HG03066 (cell line): ENCODE measurements around the gene GLRA3.
"Not testable (repeated sequence)": the region's sequence is repeated elsewhere in the genome, so short reads cannot be mapped to it uniquely, and the experiment has no call there.

Source experiments
- ATAC-seq: cut with Tn5 transposase; IDR thresholded peaks from one replicate; pipeline ENCODE4 v1.9.1; 2021; ENCODE audit warnings: low read depth; ENCODE audit not compliant: unreplicated experiment

GLRA3 gene

GRCh38 chr4:174669270-174669669 lies 159.8 kb downstream of the GLRA3 start:
- ATAC-seq = no peak

DNA sequence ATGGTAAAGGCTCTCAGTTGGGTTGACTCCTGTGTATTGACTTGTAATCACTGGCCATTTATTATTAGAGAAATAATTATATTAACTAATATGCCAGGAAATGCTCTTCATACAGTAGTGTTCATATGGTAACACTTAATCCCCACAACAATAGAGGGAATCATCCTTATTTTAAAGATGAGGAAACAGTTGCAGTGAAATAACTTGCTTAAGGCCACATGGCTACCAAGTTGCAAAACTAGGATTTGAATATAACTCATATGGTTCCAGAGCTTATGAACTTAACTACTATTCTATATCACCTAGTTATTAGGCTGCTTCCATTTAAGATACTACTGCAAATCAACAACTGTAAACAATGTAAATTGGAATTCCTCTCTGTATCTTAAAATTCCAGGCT lies 163.2 kb downstream of the GLRA3 start:
- no peak for ATAC-seq

DNA sequence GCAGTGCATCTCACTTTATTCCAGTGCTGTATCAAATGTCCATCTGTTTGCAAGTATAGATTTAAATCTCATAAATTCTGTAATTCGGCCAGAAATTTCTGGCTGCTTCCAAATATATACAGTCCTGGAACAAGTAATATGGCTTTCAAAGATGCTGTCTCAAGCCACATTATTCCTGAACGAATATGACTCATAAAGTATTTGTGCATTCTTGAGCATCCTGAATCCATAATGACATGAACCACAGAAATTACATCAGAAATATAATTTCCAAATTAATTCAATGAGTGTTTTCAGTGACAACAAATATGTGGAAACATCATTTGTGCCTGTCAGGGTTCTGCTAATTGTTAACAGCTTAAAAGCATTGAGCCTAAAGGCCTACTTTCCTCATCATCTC lies 165.8 kb downstream of the GLRA3 start:
- no peak for ATAC-seq

- ATAC-seq = no peak
These were observed 170.8 kb downstream of the GLRA3 start for GRCh38 chr4:174658246-174658645.

- ATAC-seq = no peak
These were observed 171.6 kb downstream of the GLRA3 start for GRCh38 chr4:174657472-174657871.

DNA sequence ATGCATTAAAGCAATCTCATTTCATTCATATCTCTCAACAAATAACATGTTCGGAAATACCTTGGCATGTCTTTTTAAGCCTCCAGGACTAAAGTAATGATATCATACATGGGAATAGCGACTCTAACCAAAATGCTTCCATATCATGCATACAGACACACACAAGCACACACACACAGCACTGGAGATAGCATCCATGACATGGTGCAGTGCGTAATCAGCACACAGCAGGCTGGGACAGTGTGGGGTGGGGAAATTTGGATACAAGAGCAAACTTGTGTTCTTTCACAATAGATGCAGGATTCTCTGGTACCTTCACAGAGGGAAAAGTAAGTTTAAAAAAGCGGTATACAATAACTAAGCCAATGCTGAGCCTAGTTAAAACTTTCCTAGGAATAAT lies 174.4 kb downstream of the GLRA3 start:
- no peak for ATAC-seq

- no peak for ATAC-seq
These were observed 178.2 kb downstream of the GLRA3 start for GRCh38 chr4:174650711-174651355.

GRCh38 chr4:174648812-174649211 lies 180.2 kb downstream of the GLRA3 start:
- no peak for ATAC-seq

GRCh38 chr4:174646326-174646725 lies 182.7 kb downstream of the GLRA3 start:
- ATAC-seq = no peak

- ATAC-seq = no peak
These were observed 188.9 kb downstream of the GLRA3 start for GRCh38 chr4:174640146-174640545.

GRCh38 chr4:174635732-174636131 lies 193.3 kb downstream of the GLRA3 start:
- no peak for ATAC-seq

- no peak for ATAC-seq
These were observed 195.6 kb downstream of the GLRA3 start for GRCh38 chr4:174633399-174633798.

GRCh38 chr4:174631901-174632758 lies 196.9 kb downstream of the GLRA3 start:
- ATAC-seq = peak; percentile 70

GRCh38 chr4:174629907-174630450 lies 199.1 kb downstream of the GLRA3 start:
- ATAC-seq = not testable (repeated sequence)

DNA sequence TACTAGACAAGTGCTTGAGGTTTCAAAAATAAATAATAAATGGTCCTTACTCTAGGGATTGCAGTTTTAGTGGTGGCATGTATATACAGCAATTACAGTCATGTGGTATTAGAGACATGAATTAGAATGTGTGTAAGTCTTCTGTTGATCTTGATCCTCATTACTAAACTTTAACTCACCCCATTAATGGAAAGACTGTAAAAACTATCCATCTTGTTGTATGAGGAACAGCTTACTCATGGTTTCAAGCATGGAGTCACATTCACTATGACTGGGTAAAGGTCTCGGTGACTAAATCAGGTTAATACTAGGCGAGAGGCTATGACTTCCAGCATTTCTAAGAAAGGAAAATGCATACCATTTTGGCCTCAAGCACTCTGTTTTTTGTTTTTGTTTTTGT lies 199.8 kb downstream of the GLRA3 start:
- no peak for ATAC-seq

- no peak for ATAC-seq
These were observed 200.9 kb downstream of the GLRA3 start for GRCh38 chr4:174628191-174628590.

GRCh38 chr4:174627473-174627872 lies 201.6 kb downstream of the GLRA3 start:
- no peak for ATAC-seq

DNA sequence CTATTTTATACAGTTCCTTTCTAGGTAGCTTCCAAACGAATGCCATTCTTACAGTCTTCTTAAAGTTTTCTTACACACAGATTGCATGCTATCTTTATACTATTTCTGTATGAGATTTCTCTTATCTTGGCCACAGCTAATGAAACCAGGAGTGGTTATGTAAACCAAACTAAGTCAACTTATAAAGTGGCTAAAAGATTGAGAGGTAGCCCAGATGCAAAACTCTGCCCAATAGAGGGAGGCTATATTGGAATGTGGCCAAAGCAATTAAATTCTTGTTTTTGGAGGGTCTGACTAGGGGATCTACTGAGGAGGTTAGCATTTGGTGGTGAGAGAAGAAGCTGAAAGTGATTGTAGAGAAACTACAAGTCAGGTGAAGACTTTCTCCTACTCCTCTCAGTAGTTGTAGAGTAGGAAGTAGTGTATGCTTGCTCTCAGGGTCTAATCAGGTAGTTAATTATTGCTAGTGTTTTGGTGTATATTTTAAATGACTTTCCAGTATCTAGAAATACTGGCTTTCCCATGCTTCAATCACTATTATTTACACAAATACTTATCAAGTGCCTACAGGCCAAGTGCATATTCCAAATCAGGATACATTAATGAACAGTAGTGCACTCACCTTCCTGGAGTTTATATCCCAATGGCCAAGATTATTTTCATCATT lies 202.6 kb downstream of the GLRA3 start:
- no peak for ATAC-seq

DNA sequence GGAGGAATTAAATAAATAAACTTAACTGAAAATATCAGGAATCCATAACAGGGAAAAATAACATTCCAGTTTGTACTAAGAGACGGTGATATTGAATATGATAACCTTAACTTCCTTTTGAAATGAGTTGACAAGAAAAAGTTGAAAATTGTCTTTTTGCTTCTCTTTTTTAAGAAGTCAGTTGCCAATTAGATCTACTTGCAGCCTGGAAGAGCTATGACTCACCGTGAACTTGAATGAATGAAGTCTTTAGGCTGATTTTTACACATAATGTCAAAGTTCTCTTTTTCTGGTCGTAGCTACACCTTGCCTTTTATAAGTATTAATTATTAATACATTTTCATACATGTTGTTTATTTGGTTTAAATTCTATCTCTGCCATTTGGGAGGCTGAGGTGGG lies 212.4 kb downstream of the GLRA3 start:
- no peak for ATAC-seq

GRCh38 chr4:174613979-174614378 lies 215.1 kb downstream of the GLRA3 start:
- ATAC-seq = no peak

DNA sequence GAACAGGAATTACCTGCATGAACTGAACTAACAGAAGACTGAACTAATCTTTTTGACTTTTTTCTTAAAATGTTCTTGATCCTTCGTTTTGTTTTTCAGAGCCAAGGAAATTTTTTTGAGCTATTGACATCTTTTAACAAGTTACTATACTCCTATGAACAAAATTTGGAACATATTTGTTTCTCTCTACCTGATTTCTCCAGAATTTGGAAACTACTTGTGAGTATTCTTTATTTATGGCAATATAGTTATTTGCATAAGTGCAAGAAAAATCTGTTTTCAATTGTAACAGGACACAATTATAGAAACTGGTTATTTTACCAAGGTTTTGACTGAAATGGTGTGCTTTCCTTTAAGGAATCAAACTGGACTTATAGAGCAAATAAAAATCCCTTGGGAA lies 217.3 kb downstream of the GLRA3 start:
- no peak for ATAC-seq
